IMR-90 (cell line): ENCODE data around the gene CADM2. TPM values are rescaled to one million over a fixed set of nuclear protein-coding genes. Genes with fewer than 3 reads are reported as not detected.

Experiments
- ATAC-seq: fragments of 200-7000 bp; cut with Tn5 transposase; 2 replicates; pipeline ENCODE4 v1.9.1; 2020; ENCODE audit warnings: low read depth, mild to moderate bottlenecking, moderate library complexity
- BruUV-seq: library from RNA; stranded (reverse); fragments of 400-500 nt; replicated peaks from 2 replicates; lab custom pipeline; 2021; lab: Mats Ljungman, UMichigan
- CTCF ChIA-PET: fragments of 300-600 bp; formaldehyde crosslinking; extraction: SDS; loops from one replicate; lab custom pipeline; 2021; ENCODE audit warnings: antibody characterized with exemption; lab: Yijun Ruan, JAX
- POLR2A ChIA-PET: fragments of 300-600 bp; sonication (Branson Sonifier 250); formaldehyde crosslinking; loops from one replicate; lab custom pipeline; 2022; ENCODE audit warnings: antibody characterized with exemption; ENCODE audit not compliant: unreplicated experiment; lab: Charles Lee
- DNase-seq: peaks from one replicate; pipeline ENCODE4 v3.0.0; 2013
- H2AFZ ChIP-seq: replicated peaks from 2 replicates; pipeline ENCODE3; 2013; ENCODE audit warnings: low read length, mild to moderate bottlenecking; ENCODE audit not compliant: poor library complexity
- H2AK5ac ChIP-seq: 2 replicates; pipeline ENCODE4 v1.6.1; 2013; ENCODE audit warnings: low read depth, low read length, inconsistent platforms
- H2AK9ac ChIP-seq: replicated peaks from 2 replicates; pipeline ENCODE3; 2013; ENCODE audit warnings: mild to moderate bottlenecking, low read depth, low read length, moderate library complexity; ENCODE audit not compliant: poor library complexity
- H2BK120ac ChIP-seq: 2 replicates; pipeline ENCODE4 v1.6.1; 2013; ENCODE audit warnings: low read depth, low read length, inconsistent platforms
- H2BK15ac ChIP-seq: 3 replicates; pipeline ENCODE4 v1.6.1; 2013; ENCODE audit warnings: low read depth, low read length, inconsistent platforms
- H2BK20ac ChIP-seq: 2 replicates; pipeline ENCODE4 v1.6.1; 2013; ENCODE audit warnings: low read depth, mild to moderate bottlenecking, inconsistent platforms, low read length, moderate library complexity
- H2BK5ac ChIP-seq: 2 replicates; pipeline ENCODE4 v1.6.1; 2013; ENCODE audit warnings: mild to moderate bottlenecking, low read depth, low read length, inconsistent platforms; ENCODE audit not compliant: poor library complexity, severe bottlenecking
- H3K14ac ChIP-seq: replicated peaks from 2 replicates; pipeline ENCODE4 v1.6.1; 2013; ENCODE audit warnings: low read depth, low read length, inconsistent platforms
- H3K18ac ChIP-seq: 2 replicates; pipeline ENCODE4 v1.6.1; 2013; ENCODE audit warnings: low read depth, low read length, control low read depth
- H3K23ac ChIP-seq: 2 replicates; pipeline ENCODE4 v1.6.1; 2013; ENCODE audit warnings: low read depth, low read length, inconsistent platforms
- H3K27ac ChIP-seq: 2 replicates; pipeline ENCODE4 v1.5.1; 2013; ENCODE audit warnings: mild to moderate bottlenecking, control low read depth, low read length; ENCODE audit not compliant: insufficient read depth
- H3K27me3 ChIP-seq: 2 replicates; pipeline ENCODE4 v1.6.1; 2013; ENCODE audit warnings: low read length; ENCODE audit not compliant: control insufficient read depth, insufficient read depth
- H3K36me3 ChIP-seq: 2 replicates; pipeline ENCODE4 v1.6.1; 2013; ENCODE audit warnings: low read length, mixed read lengths; ENCODE audit not compliant: control insufficient read depth, insufficient read depth
- H3K4ac ChIP-seq: 2 replicates; pipeline ENCODE4 v1.6.1; 2013; ENCODE audit warnings: low read depth, low read length, inconsistent platforms
- H3K4me1 ChIP-seq: 2 replicates; pipeline ENCODE4 v1.6.1; 2013; ENCODE audit warnings: low read length, mixed read lengths; ENCODE audit not compliant: control insufficient read depth, insufficient read depth
- H3K4me2 ChIP-seq: 2 replicates; pipeline ENCODE4 v1.6.1; 2013; ENCODE audit warnings: low read depth, mild to moderate bottlenecking, control low read depth, low read length, moderate library complexity
- H3K4me3 ChIP-seq: 2 replicates; pipeline ENCODE4 v1.5.1; 2013; ENCODE audit warnings: low read depth, mild to moderate bottlenecking, control low read depth, low read length, moderate library complexity; ENCODE audit not compliant: insufficient read depth
- H3K56ac ChIP-seq: 2 replicates; pipeline ENCODE4 v1.6.1; 2013; ENCODE audit warnings: low read length, inconsistent platforms; ENCODE audit not compliant: insufficient read depth; ENCODE audit errors: extremely low read depth
- H3K79me1 ChIP-seq, 2 experiments: 2 replicates each; pipeline ENCODE4 v1.6.1; 2013; ENCODE audit warnings: low read length in 2 of 2, inconsistent platforms in 1 of 2, low read depth in 1 of 2
- H3K9ac ChIP-seq: 2 replicates; pipeline ENCODE4 v1.6.1; 2013; ENCODE audit warnings: low read depth, low read length, control low read depth
- H3K9me1 ChIP-seq: 2 replicates; pipeline ENCODE4 v1.6.1; 2013; ENCODE audit warnings: low read length, inconsistent platforms; ENCODE audit not compliant: insufficient read depth
- H3K9me3 ChIP-seq: 2 replicates; pipeline ENCODE4 v1.6.1; 2013; ENCODE audit warnings: low read length; ENCODE audit not compliant: control insufficient read depth, insufficient read depth
- H4K20me1 ChIP-seq: 2 replicates; pipeline ENCODE4 v1.6.1; 2013; ENCODE audit warnings: low read length, inconsistent platforms; ENCODE audit not compliant: insufficient read depth
- H4K5ac ChIP-seq: 2 replicates; pipeline ENCODE4 v1.6.1; 2013; ENCODE audit warnings: mild to moderate bottlenecking, low read depth, low read length, control low read depth
- H4K8ac ChIP-seq, 2 experiments: 2 replicates each; pipeline ENCODE4 v1.6.1; 2013; ENCODE audit warnings: low read depth in 2 of 2, low read length in 2 of 2, control low read depth in 1 of 2, inconsistent platforms in 1 of 2
- H4K91ac ChIP-seq: 2 replicates; pipeline ENCODE4 v1.6.1; 2013; ENCODE audit warnings: low read depth, low read length, inconsistent platforms; ENCODE audit not compliant: insufficient read depth
- BHLHE40 ChIP-seq: fragments of 150-350 bp; IDR thresholded peaks from 2 replicates; pipeline ENCODE4 v1.6.1; 2016; ENCODE audit warnings: mild to moderate bottlenecking, low read depth, low read length
- CEBPB ChIP-seq: IDR thresholded peaks from 2 replicates; pipeline ENCODE4 v1.6.1; 2012; ENCODE audit warnings: low read depth, low read length, improper control_type of control experiment
- CHD1 ChIP-seq: IDR thresholded peaks from 2 replicates; pipeline ENCODE4 v1.6.1; 2012; ENCODE audit warnings: low read depth, low read length, improper control_type of control experiment
- CTCF ChIP-seq: conservative IDR thresholded peaks from 2 replicates; pipeline ENCODE4 v1.5.1; 2012; ENCODE audit warnings: mild to moderate bottlenecking, low read depth, low read length, improper control_type of control experiment
- ELK1 ChIP-seq: fragments of 150-350 bp; IDR thresholded peaks from 2 replicates; pipeline ENCODE4 v1.6.1; 2016; ENCODE audit warnings: low read depth, mild to moderate bottlenecking, low read length, moderate library complexity, borderline replicate concordance
- FOS ChIP-seq: fragments of 150-350 bp; IDR thresholded peaks from 2 replicates; pipeline ENCODE4 v1.6.1; 2016; ENCODE audit warnings: low read depth, low read length
- MAFK ChIP-seq: IDR thresholded peaks from 2 replicates; pipeline ENCODE4 v1.6.1; 2012; ENCODE audit warnings: low read depth, low read length, improper control_type of control experiment
- MAZ ChIP-seq: IDR thresholded peaks from 2 replicates; pipeline ENCODE4 v1.6.1; 2012; ENCODE audit warnings: low read depth, mild to moderate bottlenecking, low read length, improper control_type of control experiment, moderate library complexity, borderline replicate concordance
- MXI1 ChIP-seq: IDR thresholded peaks from 2 replicates; pipeline ENCODE4 v1.6.1; 2012; ENCODE audit warnings: low read depth, mild to moderate bottlenecking, low read length, moderate library complexity, borderline replicate concordance
- NFE2L2 ChIP-seq: fragments of 150-350 bp; IDR thresholded peaks from 2 replicates; pipeline ENCODE4 v1.6.1; 2016; ENCODE audit warnings: low read depth, mild to moderate bottlenecking, low read length
- POLR2A ChIP-seq: IDR thresholded peaks from 2 replicates; pipeline ENCODE4 v1.6.1; 2012; ENCODE audit warnings: mild to moderate bottlenecking, low read depth, low read length
- RAD21 ChIP-seq: IDR thresholded peaks from 2 replicates; pipeline ENCODE4 v1.6.1; 2012; ENCODE audit warnings: low read length, improper control_type of control experiment
- RCOR1 ChIP-seq: IDR thresholded peaks from 2 replicates; pipeline ENCODE4 v1.6.1; 2012; ENCODE audit warnings: mild to moderate bottlenecking, low read length, improper control_type of control experiment; ENCODE audit not compliant: insufficient replicate concordance
- RFX5 ChIP-seq: IDR thresholded peaks from 2 replicates; pipeline ENCODE4 v1.8.0; 2012; ENCODE audit warnings: low read depth, mild to moderate bottlenecking, low read length, moderate library complexity
- SMC3 ChIP-seq: fragments of 150-350 bp; IDR thresholded peaks from 2 replicates; pipeline ENCODE4 v1.6.1; 2016; ENCODE audit warnings: low read depth, mild to moderate bottlenecking, antibody characterized with exemption, low read length, moderate library complexity
- USF2 ChIP-seq: fragments of 150-350 bp; IDR thresholded peaks from 2 replicates; pipeline ENCODE4 v1.6.1; 2017; ENCODE audit warnings: mild to moderate bottlenecking, antibody characterized with exemption, low read length, low read depth
- WGBS, 2 experiments: methylation state at CpG; one replicate each; pipeline versions ENCODE4 v1.1.5 to v1.1.7; 2013; ENCODE audit warnings: missing lambda C conversion rate in 2 of 2; ENCODE audit not compliant: insufficient read length in 1 of 2; ENCODE audit errors: extremely low coverage in 2 of 2; 5-methylcytosine and 5-hydroxymethylcytosine counted together
- dilution Hi-C: fragments of 300-500 bp; cut with HindIII; formaldehyde crosslinking; loops from one replicate; pipeline ENCODE4 v1.14.3; 2018; ENCODE audit warnings: low sequenced_read_pairs; ENCODE audit not compliant: unreplicated experiment
- in situ Hi-C: fragments of 300-500 bp; cut with MboI; formaldehyde crosslinking; loops from 3 replicates; pipeline ENCODE4 v1.14.3; 2019; ENCODE audit warnings: low sequenced_read_pairs, inconsistent platforms, mixed read lengths
- intact Hi-C: fragments of 100-400 bp; cut with micrococcal nuclease; formaldehyde crosslinking; loops from 2 replicates; pipeline ENCODE4 v1.10.0; 2022
- polyA plus RNA-seq, 3 experiments: library from polyadenylated mRNA; depleted of rRNA; stranded (reverse); fragments of >200 nt; gene quantifications; 2 replicates each; pipeline ENCODE4 v1.2.3, GENCODE V29; 2012; ENCODE audit warnings: low replicate concordance in 1 of 3
- total RNA-seq: library from RNA; depleted of rRNA; stranded (reverse); fragments of >200 nt; gene quantifications from 2 replicates; pipeline ENCODE4 v1.2.3, GENCODE V29; 2012

CADM2 gene
- total and polyA plus RNA-seq, 2 of the 4 experiments (the other 2 are of a cell fraction): not detected

- no peak overlapping the region for H2BK120ac ChIP-seq
- WGBS, 2 experiments: no CpG with 5 or more reads among the region's 4 CpGs
- no peaks in the 10 kb centered on the region for H3K9me1 ChIP-seq
- H3K56ac ChIP-seq: no peak overlapping the region
- no peak overlapping the region for H2AK5ac ChIP-seq
- no peak overlapping the region for H4K91ac ChIP-seq
- no peak overlapping the region for H3K27ac ChIP-seq
- H3K4me1 ChIP-seq: no peaks in the 10 kb centered on the region
- H3K79me1 ChIP-seq: no peaks in the 10 kb centered on the region
- no peak overlapping the region for H2BK15ac ChIP-seq
- no peak overlapping the region for H2BK20ac ChIP-seq
- dilution Hi-C loops: no loop called here
- no peak overlapping the region for H3K4ac ChIP-seq
- ATAC-seq: no peak
- H2AFZ ChIP-seq: no peak overlapping the region
- H4K5ac ChIP-seq: no peak overlapping the region
- H2AK9ac ChIP-seq: no peak overlapping the region
- H3K27me3 ChIP-seq: no peaks in the 10 kb centered on the region
- no peak overlapping the region for H3K4me2 ChIP-seq
- H3K14ac ChIP-seq: no peak overlapping the region
- TF ChIP-seq RAD21 (no peak), FOS (no peak), CHD1 (no peak), NFE2L2 (no peak), CTCF (no peak), SMC3 (no peak), MXI1 (no peak), RFX5 (no peak), CEBPB (no peak), POLR2A (no peak), RCOR1 (no peak), ELK1 (no peak), BHLHE40 (no peak), USF2 (no peak), MAFK (no peak), MAZ (no peak)
- POLR2A ChIA-PET: no interaction called here
- H4K8ac ChIP-seq: no peak overlapping the region
- no peak for DNase-seq
- H3K9ac ChIP-seq: no peak overlapping the region
- H3K23ac ChIP-seq: no peak overlapping the region
- no TSS peak for BruUV-seq
- CTCF ChIA-PET: no interaction called here
- intact Hi-C loops: no loop called here
- no peaks in the 10 kb centered on the region for H3K9me3 ChIP-seq
- H4K20me1 ChIP-seq: no peaks in the 10 kb centered on the region
- in situ Hi-C loops: no loop called here
- no peak overlapping the region for H3K4me3 ChIP-seq
- H2BK5ac ChIP-seq: no peak overlapping the region
- H3K18ac ChIP-seq: no peak overlapping the region
- H3K36me3 ChIP-seq: no peaks in the 10 kb centered on the region
Observed at GRCh38 chr3:85455561-85456200, 496.9 kb downstream of the CADM2 start.
